ENCODE results near the gene IGFBP5. TPM values are rescaled to one million over a fixed set of nuclear protein-coding genes. Genes with fewer than 3 reads are reported as not detected.
A peak's percentile ranks its signal among the peaks of the same experiment; 100 is the strongest.

Gene IGFBP5
- total RNA-seq, 2 donors from 2014 or later = 35.8 to 415 TPM

GRCh38 chr2:216698895-216699294 is 3.5 kb upstream of the IGFBP5 start:
- Histone ChIP-seq H3K27ac (no peak overlapping the region), H3K4me3 (no peak overlapping the region), H3K9me3 (no peaks in the 10 kb centered on the region), H3K27me3 (peaks cover 0 to 16% of the 10 kb centered on the region in 2 donors), H3K4me1 (peaks cover 17% of the 10 kb centered on the region), H3K36me3 (replicated peaks in 1 of 2; ENCODE audit: insufficient read depth in 1 of 2, low read depth in 2 of 2) (no peaks in the 10 kb centered on the region)
- ATAC-seq = peak; percentile 66
- intact Hi-C loops (cut with DNase I) = no loop called here
- peak in 1 of 4 donors; percentile 31 for DNase-seq
- WGBS, 2 donors = 5 to 6% methylated on average over 5 of the region's 5 CpGs
- TF ChIP-seq CTCF (IDR thresholded peaks at IDR 0.05) = peak in 6 of 7 experiments; percentile 29 to 69 (median 60)
- TF ChIP-seq POLR2A (IDR thresholded peaks at IDR 0.05) = no peak

GRCh38 chr2:216698293-216698692 is 2.9 kb upstream of the IGFBP5 start:
- ATAC-seq (no peak), DNase-seq (no peak)
- no peaks in the 10 kb centered on the region for H3K9me3 ChIP-seq
- H3K36me3 ChIP-seq (replicated peaks in 1 of 2; ENCODE audit: insufficient read depth in 1 of 2, low read depth in 2 of 2) = no peaks in the 10 kb centered on the region
- no peak overlapping the region for H3K4me3 ChIP-seq
- 8 to 11% methylated on average over 6 of the region's 6 CpGs for WGBS, 2 donors
- H3K27ac ChIP-seq = no peak overlapping the region
- intact Hi-C loops (cut with DNase I) = no loop called here
- H3K4me1 ChIP-seq = peaks cover 23% of the 10 kb centered on the region
- no peak for TF ChIP-seq POLR2A (IDR thresholded peaks at IDR 0.05)
- no peak for TF ChIP-seq CTCF (IDR thresholded peaks at IDR 0.05)
- peaks cover 0 to 17% of the 10 kb centered on the region in 2 donors for H3K27me3 ChIP-seq

- Histone ChIP-seq H3K36me3 (replicated peaks in 1 of 2; ENCODE audit: insufficient read depth in 1 of 2, low read depth in 2 of 2) (no peaks in the 10 kb centered on the region), H3K27me3 (peaks cover 0 to 26% of the 10 kb centered on the region in 2 donors), H3K9me3 (no peaks in the 10 kb centered on the region), H3K4me1 (peaks cover 34% of the 10 kb centered on the region), H3K4me3 (no peak overlapping the region), H3K27ac (no peak overlapping the region)
- peak in 4 of 7 experiments; percentile 15 to 35 (median 30) for TF ChIP-seq CTCF (IDR thresholded peaks at IDR 0.05)
- TF ChIP-seq POLR2A (IDR thresholded peaks at IDR 0.05) = no peak
- intact Hi-C loops (cut with DNase I) = no loop called here
- DNase-seq = no peak
- no peak for ATAC-seq
- 24 to 26% methylated on average over 7 of the region's 7 CpGs for WGBS, 2 donors
Measured at GRCh38 chr2:216696751-216697560, 1.6 kb upstream of the IGFBP5 start.

GRCh38 chr2:216696321-216696720 is 972 bp upstream of the IGFBP5 start:
- no peaks in the 10 kb centered on the region for H3K36me3 ChIP-seq (replicated peaks in 1 of 2; ENCODE audit: insufficient read depth in 1 of 2, low read depth in 2 of 2)
- DNase-seq (no peak), ATAC-seq (no peak)
- peaks cover 37% of the 10 kb centered on the region for H3K4me1 ChIP-seq
- peaks cover 0 to 30% of the 10 kb centered on the region in 2 donors for H3K27me3 ChIP-seq
- H3K27ac ChIP-seq = no peak overlapping the region
- H3K9me3 ChIP-seq = no peaks in the 10 kb centered on the region
- H3K4me3 ChIP-seq = no peak overlapping the region
- intact Hi-C loops (cut with DNase I) = no loop called here
- WGBS, 2 donors = 89 to 93% methylated on average over 1 of the region's 1 CpG
- TF ChIP-seq CTCF (IDR thresholded peaks at IDR 0.05) = no peak
- no peak for TF ChIP-seq POLR2A (IDR thresholded peaks at IDR 0.05)

- intact Hi-C loops (cut with DNase I) = no loop called here
- peaks cover 3 to 33% of the 10 kb centered on the region in 2 donors for H3K27me3 ChIP-seq
Measured at GRCh38 chr2:216694826-216695217, 527 bp downstream of the IGFBP5 start.

More at GRCh38 chr2:216694826-216695217, 527 bp downstream of the IGFBP5 start:
- Histone ChIP-seq H3K9me3 (no peaks in the 10 kb centered on the region), H3K4me1 (peaks cover 42% of the 10 kb centered on the region), H3K4me3 (no peak overlapping the region), H3K36me3 (replicated peaks in 1 of 2; ENCODE audit: insufficient read depth in 1 of 2, low read depth in 2 of 2) (no peaks in the 10 kb centered on the region), H3K27ac (peak overlapping the region in 1 of 4 donors; percentile 7)
- no peak for TF ChIP-seq CTCF (IDR thresholded peaks at IDR 0.05)
- no peak for TF ChIP-seq POLR2A (IDR thresholded peaks at IDR 0.05)
- WGBS, 2 donors = 11 to 14% methylated on average over 10 of the region's 10 CpGs
- DNase-seq (no peak), ATAC-seq (no peak)

Data from body of pancreas (tissue), 4 donors.